HG03060 (cell line): Measurements from ENCODE around the gene PDE7B.

ENCODE experiments used
- ATAC-seq: cut with Tn5 transposase; IDR thresholded peaks from one replicate; pipeline ENCODE4 v1.9.1; 2021; ENCODE audit warnings: low read depth, moderate number of reproducible peaks; ENCODE audit not compliant: unreplicated experiment

Gene PDE7B

GRCh38 chr6:136169394-136170148 lies 318.1 kb downstream of the PDE7B start:
- ATAC-seq, result no peak

GRCh38 chr6:136171231-136171630 lies 319.7 kb downstream of the PDE7B start:
- no peak for ATAC-seq

- no peak for ATAC-seq
Observed at GRCh38 chr6:136173519-136174507, 322.3 kb downstream of the PDE7B start.

- no peak for ATAC-seq
Observed at GRCh38 chr6:136174510-136174909, 323.0 kb downstream of the PDE7B start.

- ATAC-seq, result no peak
Observed at GRCh38 chr6:136175873-136176272, 324.4 kb downstream of the PDE7B start.

GRCh38 chr6:136178749-136179148 lies 327.2 kb downstream of the PDE7B start:
- no peak for ATAC-seq

- ATAC-seq, result no peak
Observed at GRCh38 chr6:136180704-136181511, 329.4 kb downstream of the PDE7B start.

GRCh38 chr6:136181512-136181833 lies 330.0 kb downstream of the PDE7B start:
- ATAC-seq, result no peak

GRCh38 chr6:136181861-136182260 lies 330.4 kb downstream of the PDE7B start:
- no peak for ATAC-seq

- no peak for ATAC-seq
Observed at GRCh38 chr6:136184738-136185137, 333.2 kb downstream of the PDE7B start.

- ATAC-seq, result no peak
Observed at GRCh38 chr6:136186363-136186762, 334.9 kb downstream of the PDE7B start.

- ATAC-seq, result no peak
Observed at GRCh38 chr6:136188486-136188885, 337.0 kb downstream of the PDE7B start.

- no peak for ATAC-seq
Observed at GRCh38 chr6:136189104-136189503, 337.6 kb downstream of the PDE7B start.

GRCh38 chr6:136191606-136192312 lies 340.3 kb downstream of the PDE7B start:
- ATAC-seq, result no peak

GRCh38 chr6:136192902-136193301 lies 341.4 kb downstream of the PDE7B start:
- ATAC-seq, result no peak

GRCh38 chr6:136201732-136202131 lies 350.2 kb downstream of the PDE7B start:
- ATAC-seq, result no peak

GRCh38 chr6:136208783-136209182 lies 357.3 kb downstream of the PDE7B start:
- no peak for ATAC-seq

GRCh38 chr6:136209496-136209895 lies 358.0 kb downstream of the PDE7B start:
- ATAC-seq, result no peak

GRCh38 chr6:136210398-136211165 lies 359.1 kb downstream of the PDE7B start:
- no peak for ATAC-seq
